Body of pancreas (tissue), 4 donors: ENCODE measurements around the gene GPR89B.
"Not testable (repeated sequence)": the region's sequence is repeated elsewhere in the genome, so short reads cannot be mapped to it uniquely, and the experiment has no call there.

ENCODE experiments used
- POLR2A ChIP-seq, 3 donors: fragments of 450-650 bp; IDR thresholded peaks; one replicate each; pipeline ENCODE4 v1.6.1; 2016; ENCODE audit warnings: antibody characterized with exemption in 3 of 3, mild to moderate bottlenecking in 2 of 3
- TF ChIP-seq, protein P1 (sequence below), 7 experiments: fragments of 450-650 bp in 4 of 7; fragments of 200-600 bp in 3 of 7; sonication (generic) in 3 of 7; IDR thresholded peaks; one replicate each; pipeline ENCODE4 v1.5.1; 2016 to 2019; ENCODE audit warnings: antibody characterized with exemption in 7 of 7

DNA sequence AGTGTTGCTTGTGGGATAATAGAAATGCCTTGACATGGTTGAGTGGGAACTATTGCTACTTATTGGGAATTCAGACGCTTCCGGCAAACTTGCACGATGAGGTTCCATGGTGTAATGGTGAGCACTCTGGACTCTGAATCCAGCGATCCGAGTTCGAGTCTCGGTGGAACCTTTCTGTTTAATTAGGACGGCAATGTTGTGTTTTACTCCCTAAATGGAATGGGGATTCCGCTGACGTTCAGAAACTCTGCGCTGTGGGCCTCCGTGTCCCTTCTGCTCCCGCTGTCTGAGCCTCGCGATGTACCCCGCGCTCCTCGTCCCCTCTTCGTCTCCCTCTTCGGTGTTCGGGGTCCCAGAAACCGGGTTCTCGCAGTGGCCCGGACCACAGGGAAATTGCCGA, 104.5 kb downstream of the GPR89B start:
- TF ChIP-seq, protein P1, sequence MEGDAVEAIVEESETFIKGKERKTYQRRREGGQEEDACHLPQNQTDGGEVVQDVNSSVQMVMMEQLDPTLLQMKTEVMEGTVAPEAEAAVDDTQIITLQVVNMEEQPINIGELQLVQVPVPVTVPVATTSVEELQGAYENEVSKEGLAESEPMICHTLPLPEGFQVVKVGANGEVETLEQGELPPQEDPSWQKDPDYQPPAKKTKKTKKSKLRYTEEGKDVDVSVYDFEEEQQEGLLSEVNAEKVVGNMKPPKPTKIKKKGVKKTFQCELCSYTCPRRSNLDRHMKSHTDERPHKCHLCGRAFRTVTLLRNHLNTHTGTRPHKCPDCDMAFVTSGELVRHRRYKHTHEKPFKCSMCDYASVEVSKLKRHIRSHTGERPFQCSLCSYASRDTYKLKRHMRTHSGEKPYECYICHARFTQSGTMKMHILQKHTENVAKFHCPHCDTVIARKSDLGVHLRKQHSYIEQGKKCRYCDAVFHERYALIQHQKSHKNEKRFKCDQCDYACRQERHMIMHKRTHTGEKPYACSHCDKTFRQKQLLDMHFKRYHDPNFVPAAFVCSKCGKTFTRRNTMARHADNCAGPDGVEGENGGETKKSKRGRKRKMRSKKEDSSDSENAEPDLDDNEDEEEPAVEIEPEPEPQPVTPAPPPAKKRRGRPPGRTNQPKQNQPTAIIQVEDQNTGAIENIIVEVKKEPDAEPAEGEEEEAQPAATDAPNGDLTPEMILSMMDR (IDR thresholded peaks at IDR 0.05) = not testable (repeated sequence)
- TF ChIP-seq POLR2A (IDR thresholded peaks at IDR 0.05) = not testable (repeated sequence)
